Mucosa of descending colon (tissue), 3 donors: ENCODE results near the gene MAP3K5. TPM values are rescaled to one million over a fixed set of nuclear protein-coding genes. Genes with fewer than 3 reads are reported as not detected.

Source experiments
- ATAC-seq: fragments of 200-7000 bp; cut with Tn5 transposase; one replicate; pipeline ENCODE4 v1.9.1; 2020; ENCODE audit warnings: mild to moderate bottlenecking, moderate library complexity
- DNase-seq, 3 donors: peaks; one replicate each; pipeline ENCODE4 v3.0.0-alpha.2; 2020
- H3K36me3 ChIP-seq: fragments of 200-600 bp; one replicate; pipeline ENCODE4 v1.8.0; 2021; ENCODE audit warnings: low read depth, mild to moderate bottlenecking
- H3K4me1 ChIP-seq: fragments of 200-600 bp; one replicate; pipeline ENCODE4 v1.8.0; 2021; ENCODE audit warnings: low read depth, mild to moderate bottlenecking
- H3K4me3 ChIP-seq: fragments of 200-600 bp; one replicate; pipeline ENCODE4 v1.8.0; 2021; ENCODE audit warnings: mild to moderate bottlenecking
- H3K9me3 ChIP-seq: fragments of 200-600 bp; one replicate; pipeline ENCODE4 v1.8.0; 2021; ENCODE audit warnings: mild to moderate bottlenecking
- intact Hi-C, 2 donors: fragments of 100-400 bp; cut with DNase I in 1 of 2; cut with micrococcal nuclease in 1 of 2; formaldehyde crosslinking; loops; one replicate each; pipeline versions ENCODE4 v1.11.0 to v1.11.1; 2022; cut with DNase I, micrococcal nuclease
- total RNA-seq, 3 donors: library from RNA; stranded (reverse); fragmentation: NEBNext Ultra II Directional in 2 of 3; extraction: Animal tissue kit (Norgen Biotek cat#: 25700) in 2 of 3; gene quantifications; one replicate each; pipeline versions ENCODE4 v1.2.1 to v1.2.4, GENCODE V29; 2021 to 2023
- TF ChIP-seq, protein P1 (sequence below): fragments of 200-600 bp; IDR thresholded peaks from one replicate; pipeline ENCODE4 v1.8.0; 2022; ENCODE audit warnings: antibody characterized with exemption, mild to moderate bottlenecking
- donor health status: DM: no; HTN: no; CAD: no; lungs with moderate emphysema.
- donor health status: DM: no; HTN: no; CAD: no.
- donor health status: DM: no; HTN: yes; CAD: no.

The MAP3K5 gene
- total RNA-seq, 3 donors from 2014 or later, result 12.6 to 18.2 (median 16.3) TPM

DNA sequence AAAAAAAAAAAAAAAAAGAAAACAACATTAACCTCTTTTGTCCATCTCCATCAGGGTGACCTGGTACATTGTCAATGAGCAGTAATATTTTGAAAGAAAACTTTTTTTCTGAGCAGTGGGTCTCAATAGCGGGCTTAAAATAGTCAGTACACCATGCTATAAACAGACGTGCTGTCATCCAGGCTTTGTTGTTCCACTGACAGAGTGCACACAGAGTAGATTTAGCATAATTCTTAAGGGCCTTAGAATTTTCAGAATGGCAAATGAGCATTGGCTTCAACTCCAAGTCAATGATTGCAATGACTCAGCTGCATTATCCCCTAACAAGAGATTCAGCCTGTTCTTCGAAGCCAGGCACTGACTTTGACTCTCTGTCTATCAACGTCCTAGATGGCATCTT, 277.7 kb downstream of the MAP3K5 start:
- H3K4me3 ChIP-seq, result no peak overlapping the region
- no peaks in the 10 kb centered on the region for H3K36me3 ChIP-seq
- no peak for DNase-seq
- intact Hi-C loops, result no loop called here
- peaks cover 14% of the 10 kb centered on the region for H3K4me1 ChIP-seq
- ATAC-seq, result no peak
- no peaks in the 10 kb centered on the region for H3K9me3 ChIP-seq
- TF ChIP-seq, protein P1, sequence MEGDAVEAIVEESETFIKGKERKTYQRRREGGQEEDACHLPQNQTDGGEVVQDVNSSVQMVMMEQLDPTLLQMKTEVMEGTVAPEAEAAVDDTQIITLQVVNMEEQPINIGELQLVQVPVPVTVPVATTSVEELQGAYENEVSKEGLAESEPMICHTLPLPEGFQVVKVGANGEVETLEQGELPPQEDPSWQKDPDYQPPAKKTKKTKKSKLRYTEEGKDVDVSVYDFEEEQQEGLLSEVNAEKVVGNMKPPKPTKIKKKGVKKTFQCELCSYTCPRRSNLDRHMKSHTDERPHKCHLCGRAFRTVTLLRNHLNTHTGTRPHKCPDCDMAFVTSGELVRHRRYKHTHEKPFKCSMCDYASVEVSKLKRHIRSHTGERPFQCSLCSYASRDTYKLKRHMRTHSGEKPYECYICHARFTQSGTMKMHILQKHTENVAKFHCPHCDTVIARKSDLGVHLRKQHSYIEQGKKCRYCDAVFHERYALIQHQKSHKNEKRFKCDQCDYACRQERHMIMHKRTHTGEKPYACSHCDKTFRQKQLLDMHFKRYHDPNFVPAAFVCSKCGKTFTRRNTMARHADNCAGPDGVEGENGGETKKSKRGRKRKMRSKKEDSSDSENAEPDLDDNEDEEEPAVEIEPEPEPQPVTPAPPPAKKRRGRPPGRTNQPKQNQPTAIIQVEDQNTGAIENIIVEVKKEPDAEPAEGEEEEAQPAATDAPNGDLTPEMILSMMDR, result no peak

DNA sequence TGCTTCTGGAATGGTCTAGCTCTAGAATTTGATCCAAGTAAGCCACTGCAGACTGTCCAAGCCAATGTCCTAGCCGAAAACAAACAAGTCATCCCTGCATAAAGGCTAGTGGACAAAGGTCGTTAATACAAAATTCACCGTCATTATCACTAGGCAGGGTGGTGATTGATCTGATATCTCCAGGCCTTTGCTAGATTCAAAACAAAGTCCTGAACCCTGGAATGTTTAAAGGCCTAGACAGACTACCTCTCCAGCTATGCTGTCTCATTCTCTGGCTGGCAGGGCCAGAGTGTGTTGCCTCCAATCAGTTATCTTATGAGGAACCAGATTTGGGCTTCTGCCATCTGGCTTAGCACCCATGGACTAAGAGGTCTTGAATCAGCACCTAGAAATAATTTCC, 280.4 kb downstream of the MAP3K5 start:
- Histone ChIP-seq H3K4me1 (peaks cover 14% of the 10 kb centered on the region), H3K9me3 (no peaks in the 10 kb centered on the region), H3K36me3 (no peaks in the 10 kb centered on the region), H3K4me3 (no peak overlapping the region)
- TF ChIP-seq, protein P1, result no peak
- DNase-seq (no peak), ATAC-seq (peak; percentile 41)
- intact Hi-C loops, result no loop called here

DNA sequence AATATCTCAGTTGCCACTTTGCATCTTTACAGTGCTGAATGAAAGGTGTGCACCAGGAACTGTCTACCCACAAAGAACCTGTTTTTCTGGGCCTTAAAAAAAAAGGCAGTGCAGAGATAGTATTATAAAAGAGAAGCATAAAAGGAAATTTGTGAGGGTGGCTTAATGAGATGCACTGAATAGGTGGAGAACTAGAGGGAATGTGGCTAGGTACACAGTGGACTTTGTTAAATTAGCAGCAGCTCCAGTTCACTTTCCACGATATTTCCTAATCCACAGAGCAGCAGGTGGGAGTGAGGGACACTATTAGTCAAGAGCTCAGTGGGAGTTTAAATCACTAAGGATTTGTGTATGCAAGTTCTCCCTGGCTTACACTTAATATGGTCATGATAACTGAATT, 280.9 kb downstream of the MAP3K5 start:
- peak; percentile 74 for ATAC-seq
- intact Hi-C loops, result no loop called here
- DNase-seq, result no peak
- H3K9me3 ChIP-seq, result no peaks in the 10 kb centered on the region
- no peak overlapping the region for H3K4me3 ChIP-seq
- TF ChIP-seq, protein P1, result no peak
- H3K36me3 ChIP-seq, result no peaks in the 10 kb centered on the region
- peaks cover 14% of the 10 kb centered on the region for H3K4me1 ChIP-seq

DNA sequence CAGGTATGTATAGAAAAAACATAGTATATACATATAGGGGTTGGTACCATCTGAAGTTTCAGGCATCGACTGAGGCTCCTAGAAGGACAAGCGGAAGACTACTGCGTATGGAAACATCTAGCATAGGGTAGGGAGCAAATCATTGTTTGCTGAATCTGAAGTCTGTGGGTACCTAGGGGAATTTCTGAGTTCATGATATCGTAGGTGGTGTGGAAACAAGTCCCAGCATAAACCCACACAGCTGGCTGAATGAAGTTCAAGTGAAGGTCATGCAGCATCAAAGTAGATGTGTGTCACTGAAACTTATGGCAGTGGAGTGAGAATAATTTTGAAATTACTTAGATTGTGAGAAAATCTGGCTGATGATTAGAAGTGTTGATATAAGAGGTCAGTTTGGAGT, 281.5 kb downstream of the MAP3K5 start:
- DNase-seq (no peak), ATAC-seq (no peak)
- peaks cover 14% of the 10 kb centered on the region for H3K4me1 ChIP-seq
- TF ChIP-seq, protein P1, result no peak
- no peak overlapping the region for H3K4me3 ChIP-seq
- H3K9me3 ChIP-seq, result no peaks in the 10 kb centered on the region
- H3K36me3 ChIP-seq, result no peaks in the 10 kb centered on the region
- intact Hi-C loops, result no loop called here

DNA sequence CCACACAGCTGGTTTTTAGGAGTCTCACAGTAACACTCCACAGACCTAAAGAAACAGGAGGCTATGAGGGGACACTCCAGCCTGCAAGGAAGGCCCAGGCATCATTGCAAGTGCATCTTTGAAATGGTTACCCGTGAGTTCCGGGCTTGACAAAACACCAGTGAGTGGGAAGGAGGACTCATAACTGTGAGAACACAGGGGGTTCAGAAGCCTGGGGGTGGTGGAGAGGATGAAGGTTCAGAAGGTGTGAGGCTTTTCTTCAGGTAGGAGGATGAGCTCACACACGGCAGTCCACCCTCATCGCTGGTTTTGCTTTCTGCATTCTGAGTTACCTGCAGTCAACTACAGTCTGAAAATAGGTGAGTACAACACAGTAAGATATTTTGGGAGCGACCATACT, 282.0 kb downstream of the MAP3K5 start:
- Histone ChIP-seq H3K9me3 (no peaks in the 10 kb centered on the region), H3K4me3 (no peak overlapping the region), H3K4me1 (peaks cover 14% of the 10 kb centered on the region), H3K36me3 (no peaks in the 10 kb centered on the region)
- TF ChIP-seq, protein P1, result no peak
- no peak for ATAC-seq
- no peak for DNase-seq
- intact Hi-C loops, result no loop called here

DNA sequence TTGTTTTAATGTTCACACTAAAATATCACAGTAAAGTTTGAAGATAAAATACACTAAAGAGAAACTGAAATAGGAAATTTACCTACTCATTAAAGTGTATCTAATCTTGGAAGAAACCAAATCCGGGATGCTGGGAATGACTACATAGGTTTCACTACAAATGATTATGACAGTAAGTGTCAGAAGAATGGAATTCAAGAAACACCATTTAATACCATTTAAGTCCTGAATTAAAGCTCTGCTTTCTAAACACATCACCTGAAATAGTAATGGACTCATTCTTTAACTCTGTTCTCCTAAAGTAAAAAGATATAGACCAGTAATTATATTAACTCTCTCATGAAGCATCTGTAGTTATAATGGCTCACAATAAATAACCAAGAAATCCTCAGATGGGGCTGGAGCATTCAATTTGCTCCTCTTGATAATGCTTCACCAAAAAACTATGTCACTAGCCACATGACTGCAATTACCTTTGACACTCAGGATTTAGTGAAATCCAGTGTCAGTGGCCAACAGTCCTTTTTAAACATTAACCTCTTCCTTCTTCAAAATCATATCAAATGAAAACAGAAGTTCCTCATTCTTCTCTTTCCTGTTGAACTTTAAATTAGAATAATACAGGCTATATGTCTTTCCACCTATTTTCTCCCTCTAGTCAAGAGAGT, 283.4 kb downstream of the MAP3K5 start:
- peak; percentile 59 for ATAC-seq
- H3K4me3 ChIP-seq, result no peak overlapping the region
- TF ChIP-seq, protein P1, result no peak
- no peak for DNase-seq
- peaks cover 14% of the 10 kb centered on the region for H3K4me1 ChIP-seq
- intact Hi-C loops, result no loop called here
- H3K36me3 ChIP-seq, result no peaks in the 10 kb centered on the region
- no peaks in the 10 kb centered on the region for H3K9me3 ChIP-seq
